ENCODE data around the gene BMPER.

BMPER gene

DNA sequence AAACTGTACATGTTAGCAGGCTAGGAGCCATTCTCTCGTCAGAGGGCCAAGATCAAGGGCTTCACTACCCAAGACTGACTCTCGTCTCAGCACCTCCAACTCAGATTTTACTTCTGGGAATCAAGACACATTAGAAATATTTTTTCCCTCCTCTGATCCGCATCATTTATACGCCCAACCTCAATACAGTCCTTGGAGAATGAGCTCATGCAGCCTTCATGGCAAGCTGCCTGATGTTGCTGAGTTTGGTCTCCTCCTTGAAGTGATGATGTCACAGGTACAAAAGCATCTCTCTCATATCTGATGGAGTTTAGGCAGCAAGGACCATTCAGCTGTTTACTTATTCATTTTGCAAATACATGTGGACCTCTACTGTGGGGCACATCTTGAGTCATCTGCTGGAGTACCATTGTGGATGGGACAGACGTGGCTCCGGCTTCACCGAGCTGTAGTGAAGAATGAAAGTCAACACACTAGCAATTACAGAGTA, 114.0 kb downstream of the BMPER start:
- no peak for DNase-seq (ENCODE audit: low read depth in 1 of 2, low spot score in 1 of 2)

- DNase-seq (ENCODE audit: low read depth in 1 of 2, low spot score in 1 of 2), result no peak
These were observed 117.3 kb downstream of the BMPER start for GRCh38 chr7:34022626-34023025.

DNA sequence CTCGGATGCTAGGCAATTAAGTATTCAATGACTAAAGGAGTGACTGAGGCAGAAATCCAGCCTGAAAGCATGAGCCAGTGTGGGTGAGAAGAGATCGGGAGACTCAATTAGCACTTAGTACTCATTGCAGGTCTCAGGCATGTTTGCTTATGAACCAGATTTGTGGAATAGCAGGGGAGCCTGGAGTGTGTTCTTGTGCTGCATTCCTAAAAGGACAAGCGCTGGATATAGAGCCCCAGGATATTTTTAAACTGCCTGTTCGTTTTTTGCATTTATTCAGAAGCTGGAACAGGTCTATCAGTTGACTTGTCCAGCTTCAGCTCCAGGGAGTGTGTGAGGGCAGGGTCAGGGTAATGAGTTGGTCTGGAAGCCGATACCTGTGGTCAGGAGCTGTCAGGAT, 120.3 kb downstream of the BMPER start:
- no peak for DNase-seq (ENCODE audit: low read depth in 1 of 2, low spot score in 1 of 2)

GRCh38 chr7:34026481-34027190, 121.3 kb downstream of the BMPER start:
- no peak for DNase-seq (ENCODE audit: low read depth in 1 of 2, low spot score in 1 of 2)

DNA sequence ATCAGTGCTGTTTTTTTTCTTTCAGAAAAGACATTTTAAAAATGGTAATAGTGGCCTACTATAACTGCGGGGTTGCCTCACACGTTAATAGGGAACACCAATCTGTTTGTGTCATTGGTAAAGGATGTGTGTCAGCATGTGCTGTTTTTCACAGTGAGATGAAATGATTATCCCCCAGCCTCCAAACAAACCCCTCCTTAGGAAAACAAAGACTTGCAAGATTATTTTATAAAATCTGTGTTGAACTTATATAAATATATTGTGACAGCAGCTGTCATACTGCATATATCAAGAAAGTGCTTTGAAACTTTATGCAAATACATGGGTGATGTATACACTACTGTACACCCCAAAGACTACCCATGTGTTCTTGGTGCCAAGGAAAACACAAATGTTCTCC, 125.8 kb downstream of the BMPER start:
- no peak for DNase-seq (ENCODE audit: low read depth in 1 of 2, low spot score in 1 of 2)

DNA sequence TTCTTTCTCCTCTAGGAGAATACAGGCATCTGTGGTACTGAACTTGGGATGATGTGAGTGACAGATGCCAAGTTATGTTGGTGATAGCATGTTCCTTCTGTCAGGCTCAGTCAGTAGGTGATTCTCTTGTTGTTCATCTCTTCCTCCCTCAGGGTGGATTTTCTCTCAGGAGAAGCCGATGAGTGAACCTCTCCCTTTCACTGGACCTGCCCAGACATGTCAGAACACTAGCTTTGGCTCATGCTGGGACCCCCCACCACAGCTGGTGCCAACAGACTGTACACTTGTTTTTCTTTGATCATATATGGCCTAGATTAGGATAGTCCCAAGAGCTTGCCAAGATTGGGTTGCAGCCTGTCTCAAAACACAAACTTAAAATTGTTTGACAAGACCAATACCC, 129.4 kb downstream of the BMPER start:
- no peak for DNase-seq (ENCODE audit: low read depth in 1 of 2, low spot score in 1 of 2)

DNA sequence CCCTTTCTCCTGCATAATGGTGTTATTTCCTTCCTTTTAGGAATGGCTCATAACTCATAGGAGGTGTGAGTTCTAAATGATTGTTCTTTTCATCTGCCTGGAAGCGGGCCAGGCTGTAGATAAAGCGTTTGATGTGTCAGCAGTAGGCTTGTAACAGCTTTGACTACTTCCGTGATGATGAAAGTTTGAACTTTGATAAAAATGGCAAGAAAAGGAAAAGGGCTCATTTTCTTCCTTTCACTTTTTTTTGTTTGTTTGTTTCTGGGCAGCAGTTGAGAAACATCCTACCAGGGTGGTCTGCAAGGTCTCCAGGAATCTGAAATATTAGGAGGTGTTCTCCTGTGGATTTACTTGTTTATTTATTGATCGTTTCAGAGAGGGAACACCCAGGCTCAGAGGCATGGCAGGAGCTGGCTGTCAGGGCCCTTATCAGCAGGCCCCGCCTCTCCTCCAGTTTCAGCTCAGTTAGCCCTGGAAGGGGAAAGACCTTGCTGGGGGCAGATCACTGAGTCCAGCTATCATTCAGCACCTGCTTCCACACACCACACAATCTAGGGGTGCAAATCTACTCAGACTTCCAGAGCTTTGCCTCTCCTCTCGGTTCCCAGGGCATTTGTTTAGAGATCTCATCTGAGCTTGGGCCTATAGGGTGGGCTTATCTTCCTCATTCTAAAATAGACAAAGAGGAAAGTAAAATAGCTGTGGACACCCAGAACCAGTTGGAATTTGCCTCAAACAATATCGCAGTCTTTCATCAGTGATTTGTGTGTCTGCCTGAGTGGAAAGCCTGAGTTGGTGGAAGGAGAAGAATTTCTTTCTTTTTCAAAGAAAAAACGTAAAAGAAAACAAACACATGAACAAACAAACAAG, 130.9 kb downstream of the BMPER start:
- DNase-seq (ENCODE audit: low read depth in 1 of 2, low spot score in 1 of 2), result no peak

GRCh38 chr7:34036972-34037792, 131.8 kb downstream of the BMPER start:
- no peak for DNase-seq (ENCODE audit: low read depth in 1 of 2, low spot score in 1 of 2)

GRCh38 chr7:34038816-34039470, 133.6 kb downstream of the BMPER start:
- DNase-seq (ENCODE audit: low read depth in 1 of 2, low spot score in 1 of 2), result no peak

DNA sequence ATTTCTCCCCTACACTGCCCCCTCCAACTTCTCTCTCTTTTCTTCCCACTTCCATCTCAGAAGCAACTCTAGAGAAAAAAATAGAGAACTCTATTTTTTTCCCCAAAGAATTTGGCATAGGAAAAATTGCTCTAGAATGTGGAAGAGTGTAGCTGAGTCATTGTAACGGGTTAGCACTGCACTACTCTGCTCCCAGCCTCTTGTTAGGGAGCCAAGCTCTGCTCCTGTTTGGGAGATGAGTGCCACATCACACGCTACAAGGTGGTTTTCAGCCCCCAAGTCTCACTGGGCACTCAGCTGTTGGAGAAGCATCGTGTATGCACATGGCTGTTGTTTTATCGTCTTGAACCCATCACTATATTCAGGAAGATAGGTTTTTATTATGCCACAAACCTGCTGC, 136.4 kb downstream of the BMPER start:
- no peak for DNase-seq (ENCODE audit: low read depth in 1 of 2, low spot score in 1 of 2)

- DNase-seq (ENCODE audit: low read depth in 1 of 2, low spot score in 1 of 2), result no peak
These were observed 137.1 kb downstream of the BMPER start for GRCh38 chr7:34042406-34042805.

GRCh38 chr7:34043461-34044305, 138.3 kb downstream of the BMPER start:
- DNase-seq (ENCODE audit: low read depth in 1 of 2, low spot score in 1 of 2), result no peak

DNA sequence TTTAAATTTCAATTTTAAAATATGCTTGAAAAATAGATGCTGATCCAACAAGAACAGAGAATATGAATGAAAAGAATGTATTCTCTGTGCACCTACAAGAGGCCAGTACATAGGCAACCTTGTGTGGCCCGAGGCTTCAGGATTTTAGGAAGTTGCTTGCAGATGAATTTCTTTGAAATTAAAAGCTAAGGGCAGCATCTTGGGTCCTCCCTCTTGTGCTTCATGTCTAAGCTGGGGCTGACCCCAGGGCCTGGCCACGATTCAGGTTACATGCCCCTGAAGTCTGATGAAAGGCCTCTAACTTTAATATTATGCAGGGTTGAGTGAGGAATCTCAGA, 138.9 kb downstream of the BMPER start:
- DNase-seq (ENCODE audit: low read depth in 1 of 2, low spot score in 1 of 2), result no peak

- no peak for DNase-seq (ENCODE audit: low read depth in 1 of 2, low spot score in 1 of 2)
These were observed 139.5 kb downstream of the BMPER start for GRCh38 chr7:34044734-34045353.

DNA sequence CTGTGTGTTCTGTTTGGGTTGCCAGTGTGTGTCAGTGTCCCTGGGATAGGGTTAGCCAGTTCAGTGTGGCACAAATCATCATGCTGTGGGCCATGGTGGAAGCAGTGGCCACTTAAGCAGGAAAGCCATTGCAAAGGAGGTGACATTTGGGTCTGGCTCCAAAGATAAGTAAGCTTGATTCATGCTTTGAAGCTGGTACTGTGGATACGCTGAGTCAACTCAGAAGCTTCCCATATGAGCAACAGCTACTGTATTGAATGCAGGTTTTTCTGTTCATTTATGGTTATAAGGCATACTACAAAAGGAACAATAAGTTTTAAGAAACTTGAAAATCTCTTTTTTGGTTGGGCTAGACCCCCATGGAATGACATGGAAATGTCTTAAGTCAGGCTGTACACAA, 143.1 kb downstream of the BMPER start:
- no peak for DNase-seq (ENCODE audit: low read depth in 1 of 2, low spot score in 1 of 2)

GRCh38 chr7:34054075-34054474, 148.7 kb downstream of the BMPER start:
- DNase-seq (ENCODE audit: low read depth in 1 of 2, low spot score in 1 of 2), result no peak

GRCh38 chr7:34057136-34057535, 151.8 kb downstream of the BMPER start:
- DNase-seq (ENCODE audit: low read depth in 1 of 2, low spot score in 1 of 2), result no peak

GRCh38 chr7:34057956-34058355, 152.6 kb downstream of the BMPER start:
- no peak for DNase-seq (ENCODE audit: low read depth in 1 of 2, low spot score in 1 of 2)

DNA sequence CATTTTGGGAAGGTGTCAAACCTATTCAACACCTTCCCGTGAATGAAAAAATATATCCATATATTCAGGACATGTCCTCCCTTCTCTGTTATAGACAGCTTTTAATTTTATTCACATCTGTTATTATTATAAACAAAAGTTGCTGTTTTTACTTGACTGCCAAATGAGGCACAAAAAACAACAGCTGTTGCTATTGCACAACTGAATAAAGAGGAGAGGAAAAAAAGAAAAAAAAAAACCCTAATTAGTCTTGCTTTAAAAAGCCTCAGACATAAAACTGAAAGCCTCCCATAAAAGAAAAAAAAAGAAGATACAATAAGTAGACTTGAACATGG, 153.4 kb downstream of the BMPER start:
- DNase-seq (ENCODE audit: low read depth in 1 of 2, low spot score in 1 of 2), result no peak
